Measurements from ENCODE around the gene MAP2K6. TPM values are rescaled to one million over a fixed set of nuclear protein-coding genes. Genes with fewer than 3 reads are reported as not detected.

Gene MAP2K6
- total RNA-seq, 1 donor from 2014 or later: 101 TPM

GRCh38 chr17:69454051-69454450 is 39.6 kb downstream of the MAP2K6 start:
- H3K27me3 ChIP-seq: no peaks in the 10 kb centered on the region
- H3K27ac ChIP-seq: no peak overlapping the region
- H3K36me3 Mint-ChIP-seq: peaks cover 13% of the 10 kb centered on the region
- no peak overlapping the region for H3K4me3 ChIP-seq
- H4K20me1 ChIP-seq (ENCODE audit: low read depth): peaks cover 98% of the 10 kb centered on the region
- H3K4me1 ChIP-seq: peaks cover 41% of the 10 kb centered on the region
- peaks cover 1% of the 10 kb centered on the region for H3K9me3 Mint-ChIP-seq
- peaks cover 4% of the 10 kb centered on the region for H3K27me3 Mint-ChIP-seq (ENCODE audit: insufficient read depth, low read depth)
- no peak for DNase-seq (ENCODE audit: low spot score)
- H3K36me3 ChIP-seq: no peaks in the 10 kb centered on the region
- no peak overlapping the region for H2AFZ ChIP-seq (replicated peaks)
- no peak for TF ChIP-seq CTCF (IDR thresholded peaks at IDR 0.05)
- TF ChIP-seq EZH2phosphoT487 (IDR thresholded peaks at IDR 0.05): no peak
- no peak for TF ChIP-seq EZH2 (IDR thresholded peaks at IDR 0.05)
- peaks cover 10% of the 10 kb centered on the region for H3F3A ChIP-seq (ENCODE audit: low read depth)
- H3K4me3 Mint-ChIP-seq: no peak overlapping the region
- H3K79me2 ChIP-seq (ENCODE audit: low read depth): peaks cover 97% of the 10 kb centered on the region
- no peak overlapping the region for H3K4me2 ChIP-seq
- no peak overlapping the region for H3K27ac Mint-ChIP-seq
- H3K9ac ChIP-seq: no peak overlapping the region
- no peaks in the 10 kb centered on the region for H3K9me3 ChIP-seq (ENCODE audit: low read depth)
- peaks cover 36% of the 10 kb centered on the region for H3K4me1 Mint-ChIP-seq

GRCh38 chr17:69455040-69455439 is 40.5 kb downstream of the MAP2K6 start:
- Histone ChIP-seq H3K9ac (no peak overlapping the region), H4K20me1 (ENCODE audit: low read depth) (peaks cover 99% of the 10 kb centered on the region), H3K9me3 (ENCODE audit: low read depth) (no peaks in the 10 kb centered on the region), H3K4me3 (no peak overlapping the region), H2AFZ (replicated peaks) (no peak overlapping the region), H3K4me1 (peaks cover 42% of the 10 kb centered on the region), H3K27me3 (no peaks in the 10 kb centered on the region), H3K4me2 (no peak overlapping the region), H3K36me3 (no peaks in the 10 kb centered on the region), H3K27ac (no peak overlapping the region), H3F3A (ENCODE audit: low read depth) (peaks cover 8% of the 10 kb centered on the region), H3K79me2 (ENCODE audit: low read depth) (peaks cover 100% of the 10 kb centered on the region)
- Mint-ChIP-seq H3K27me3 (ENCODE audit: insufficient read depth, low read depth) (peaks cover 4% of the 10 kb centered on the region), H3K27ac (no peak overlapping the region), H3K4me3 (no peak overlapping the region), H3K36me3 (peaks cover 13% of the 10 kb centered on the region), H3K4me1 (peaks cover 37% of the 10 kb centered on the region), H3K9me3 (peaks cover 1% of the 10 kb centered on the region)
- TF ChIP-seq EZH2 (IDR thresholded peaks at IDR 0.05) (no peak), EZH2phosphoT487 (IDR thresholded peaks at IDR 0.05) (peak; percentile 52)
- no peak for DNase-seq (ENCODE audit: low spot score)

GRCh38 chr17:69457603-69458002 is 43.1 kb downstream of the MAP2K6 start:
- Histone ChIP-seq H3K36me3 (no peaks in the 10 kb centered on the region), H3K79me2 (ENCODE audit: low read depth) (peaks cover 98% of the 10 kb centered on the region), H3K9me3 (ENCODE audit: low read depth) (no peaks in the 10 kb centered on the region), H3K4me1 (peaks cover 39% of the 10 kb centered on the region), H3F3A (ENCODE audit: low read depth) (peaks cover 15% of the 10 kb centered on the region), H3K4me2 (no peak overlapping the region), H3K27ac (no peak overlapping the region), H3K9ac (no peak overlapping the region), H2AFZ (replicated peaks) (no peak overlapping the region), H4K20me1 (ENCODE audit: low read depth) (peaks cover 99% of the 10 kb centered on the region), H3K27me3 (no peaks in the 10 kb centered on the region), H3K4me3 (no peak overlapping the region)
- no peak for TF ChIP-seq CTCF (IDR thresholded peaks at IDR 0.05)
- no peak for TF ChIP-seq EZH2phosphoT487 (IDR thresholded peaks at IDR 0.05)
- TF ChIP-seq EZH2 (IDR thresholded peaks at IDR 0.05): no peak
- Mint-ChIP-seq H3K4me1 (peaks cover 34% of the 10 kb centered on the region), H3K36me3 (peaks cover 15% of the 10 kb centered on the region), H3K27ac (no peak overlapping the region), H3K4me3 (no peak overlapping the region), H3K9me3 (no peaks in the 10 kb centered on the region), H3K27me3 (ENCODE audit: insufficient read depth, low read depth) (peaks cover 3% of the 10 kb centered on the region)
- no peak for DNase-seq (ENCODE audit: low spot score)

GRCh38 chr17:69460963-69461922 is 46.7 kb downstream of the MAP2K6 start:
- no peaks in the 10 kb centered on the region for H3K9me3 Mint-ChIP-seq
- DNase-seq (ENCODE audit: low spot score): no peak
- peak overlapping the region; percentile 50 for H3K27ac ChIP-seq
- H3K4me2 ChIP-seq: peak overlapping the region; percentile 25
- no peak overlapping the region for H3K4me3 Mint-ChIP-seq
- H3K79me2 ChIP-seq (ENCODE audit: low read depth): peaks cover 93% of the 10 kb centered on the region
- peaks cover 22% of the 10 kb centered on the region for H3F3A ChIP-seq (ENCODE audit: low read depth)
- no peaks in the 10 kb centered on the region for H3K9me3 ChIP-seq (ENCODE audit: low read depth)
- H3K4me1 Mint-ChIP-seq: peaks cover 26% of the 10 kb centered on the region
- H2AFZ ChIP-seq (replicated peaks): no peak overlapping the region
- H3K9ac ChIP-seq: no peak overlapping the region
- no peaks in the 10 kb centered on the region for H3K27me3 ChIP-seq
- peaks cover 31% of the 10 kb centered on the region for H3K4me1 ChIP-seq
- no peak overlapping the region for H3K4me3 ChIP-seq
- peaks cover 15% of the 10 kb centered on the region for H3K36me3 Mint-ChIP-seq
- no peak for TF ChIP-seq EZH2 (IDR thresholded peaks at IDR 0.05)
- no peak for TF ChIP-seq CTCF (IDR thresholded peaks at IDR 0.05)
- no peak for TF ChIP-seq EZH2phosphoT487 (IDR thresholded peaks at IDR 0.05)
- peaks cover 3% of the 10 kb centered on the region for H3K27me3 Mint-ChIP-seq (ENCODE audit: insufficient read depth, low read depth)
- H3K36me3 ChIP-seq: no peaks in the 10 kb centered on the region
- peaks cover 78% of the 10 kb centered on the region for H4K20me1 ChIP-seq (ENCODE audit: low read depth)
- peak overlapping the region; percentile 15 for H3K27ac Mint-ChIP-seq
